ENCODE results near the gene CALML6.

GRCh38 chr1:1957533-1957961, 42.5 kb downstream of the CALML6 start:
- TF ChIP-seq, protein P1, sequence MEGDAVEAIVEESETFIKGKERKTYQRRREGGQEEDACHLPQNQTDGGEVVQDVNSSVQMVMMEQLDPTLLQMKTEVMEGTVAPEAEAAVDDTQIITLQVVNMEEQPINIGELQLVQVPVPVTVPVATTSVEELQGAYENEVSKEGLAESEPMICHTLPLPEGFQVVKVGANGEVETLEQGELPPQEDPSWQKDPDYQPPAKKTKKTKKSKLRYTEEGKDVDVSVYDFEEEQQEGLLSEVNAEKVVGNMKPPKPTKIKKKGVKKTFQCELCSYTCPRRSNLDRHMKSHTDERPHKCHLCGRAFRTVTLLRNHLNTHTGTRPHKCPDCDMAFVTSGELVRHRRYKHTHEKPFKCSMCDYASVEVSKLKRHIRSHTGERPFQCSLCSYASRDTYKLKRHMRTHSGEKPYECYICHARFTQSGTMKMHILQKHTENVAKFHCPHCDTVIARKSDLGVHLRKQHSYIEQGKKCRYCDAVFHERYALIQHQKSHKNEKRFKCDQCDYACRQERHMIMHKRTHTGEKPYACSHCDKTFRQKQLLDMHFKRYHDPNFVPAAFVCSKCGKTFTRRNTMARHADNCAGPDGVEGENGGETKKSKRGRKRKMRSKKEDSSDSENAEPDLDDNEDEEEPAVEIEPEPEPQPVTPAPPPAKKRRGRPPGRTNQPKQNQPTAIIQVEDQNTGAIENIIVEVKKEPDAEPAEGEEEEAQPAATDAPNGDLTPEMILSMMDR (IDR thresholded peaks at IDR 0.05): no peak
- no peak for TF ChIP-seq POLR2A (IDR thresholded peaks at IDR 0.05; ENCODE audit: low read length)
- TF ChIP-seq, protein P2, sequence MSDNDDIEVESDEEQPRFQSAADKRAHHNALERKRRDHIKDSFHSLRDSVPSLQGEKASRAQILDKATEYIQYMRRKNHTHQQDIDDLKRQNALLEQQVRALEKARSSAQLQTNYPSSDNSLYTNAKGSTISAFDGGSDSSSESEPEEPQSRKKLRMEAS (IDR thresholded peaks at IDR 0.05): no peak
- TF ChIP-seq NPAS2 (CRISPR knock-in tag; IDR thresholded peaks at IDR 0.05; ENCODE audit: borderline replicate concordance): no peak
- TF ChIP-seq, protein P3, sequence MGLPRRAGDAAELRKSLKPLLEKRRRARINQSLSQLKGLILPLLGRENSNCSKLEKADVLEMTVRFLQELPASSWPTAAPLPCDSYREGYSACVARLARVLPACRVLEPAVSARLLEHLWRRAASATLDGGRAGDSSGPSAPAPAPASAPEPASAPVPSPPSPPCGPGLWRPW (IDR thresholded peaks at IDR 0.05): no peak
- TF ChIP-seq KDM1A (IDR thresholded peaks at IDR 0.05; ENCODE audit: low read depth): no peak
- TF ChIP-seq JUNB (IDR thresholded peaks at IDR 0.05): no peak
- TF ChIP-seq RFX5 (IDR thresholded peaks at IDR 0.05): no peak
- TF ChIP-seq KDM5A (IDR thresholded peaks at IDR 0.05): no peak
- TF ChIP-seq EHMT2 (IDR thresholded peaks at IDR 0.05; ENCODE audit: low read depth): no peak
